ENCODE data around the gene SLC2A1.

SLC2A1 gene

DNA sequence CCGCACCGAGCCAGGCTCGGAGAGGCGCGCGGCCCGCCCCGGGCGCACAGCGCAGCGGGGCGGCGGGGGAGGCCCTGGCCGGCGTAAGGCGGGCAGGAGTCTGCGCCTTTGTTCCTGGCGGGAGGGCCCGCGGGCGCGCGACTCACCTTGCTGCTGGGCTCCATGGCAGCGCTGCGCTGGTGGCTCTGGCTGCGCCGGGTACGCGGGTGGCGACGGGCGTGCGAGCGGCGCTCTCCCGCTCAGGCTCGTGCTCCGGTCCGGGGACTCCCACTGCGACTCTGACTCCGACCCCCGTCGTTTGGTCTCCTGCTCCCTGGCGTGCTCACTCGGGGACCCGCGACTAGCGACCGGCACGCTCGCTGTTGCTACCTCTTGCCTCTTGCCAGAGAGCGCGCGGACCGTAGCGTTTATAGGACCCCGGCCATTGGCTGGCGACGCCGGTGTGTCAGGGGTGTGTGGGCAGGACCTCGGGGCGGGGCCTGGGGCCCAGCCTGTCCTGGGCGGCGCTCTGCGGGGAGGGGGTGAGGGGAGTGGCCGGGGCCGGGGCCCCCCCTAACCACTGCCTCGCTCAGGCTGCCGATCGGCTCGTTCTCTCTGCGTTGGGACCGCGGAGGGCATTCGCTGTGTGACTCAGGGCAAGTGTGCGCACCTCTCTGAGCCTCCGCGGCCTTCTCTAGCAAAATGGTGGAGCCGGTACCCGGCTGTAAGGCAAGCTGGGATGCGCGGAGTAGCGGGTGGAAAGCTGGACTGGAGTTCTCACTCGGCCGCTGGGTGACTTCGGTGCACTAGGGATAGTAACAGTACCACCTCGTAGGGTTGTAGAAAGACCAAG lies at the start of gene SLC2A1:
Gene SLC2A1, minus strand, starts transcription at position 381 of the 832 bp plus-strand sequence. Its CDS starts 217 bp downstream, at position 164.
- peak; percentile 98 for DNase-seq

DNA sequence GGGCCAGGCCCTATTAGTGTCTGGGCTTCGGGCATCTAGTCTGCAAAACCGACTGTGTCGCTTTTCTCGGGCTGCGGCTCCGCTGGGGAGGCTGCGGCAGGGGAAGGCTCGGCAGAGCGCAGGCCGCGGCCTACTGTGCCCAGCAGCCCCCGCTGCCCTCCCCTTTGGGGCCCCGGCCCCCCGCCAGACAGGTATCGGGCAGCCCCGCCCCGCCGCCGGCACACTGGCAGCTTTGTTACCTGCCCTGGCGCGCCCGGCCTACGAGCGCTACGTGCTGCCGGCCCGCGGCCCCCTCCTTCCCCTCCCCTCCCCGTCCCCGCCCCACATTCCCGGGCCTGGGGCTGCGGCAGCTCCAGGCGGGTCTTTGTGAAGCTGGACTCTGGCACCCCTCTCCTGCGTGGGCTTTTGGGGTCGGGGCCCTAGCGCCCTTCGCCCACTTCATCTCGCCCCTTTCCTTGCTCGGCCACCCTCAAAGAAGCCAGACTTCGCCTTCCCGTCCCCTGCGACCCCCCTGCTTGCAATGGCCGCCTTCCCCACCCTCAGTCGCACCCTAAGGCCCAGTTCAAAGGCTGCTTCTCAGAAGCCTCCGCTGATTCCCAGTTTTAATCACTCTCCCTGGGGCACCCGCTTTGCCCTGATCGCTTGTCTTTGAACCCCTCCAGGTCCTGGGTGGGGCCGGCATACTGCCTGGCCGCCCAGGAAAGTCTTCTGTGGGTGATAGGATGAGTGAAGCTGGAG lies 48.9 kb upstream of the SLC2A1 start:
- no peak for DNase-seq

DNA sequence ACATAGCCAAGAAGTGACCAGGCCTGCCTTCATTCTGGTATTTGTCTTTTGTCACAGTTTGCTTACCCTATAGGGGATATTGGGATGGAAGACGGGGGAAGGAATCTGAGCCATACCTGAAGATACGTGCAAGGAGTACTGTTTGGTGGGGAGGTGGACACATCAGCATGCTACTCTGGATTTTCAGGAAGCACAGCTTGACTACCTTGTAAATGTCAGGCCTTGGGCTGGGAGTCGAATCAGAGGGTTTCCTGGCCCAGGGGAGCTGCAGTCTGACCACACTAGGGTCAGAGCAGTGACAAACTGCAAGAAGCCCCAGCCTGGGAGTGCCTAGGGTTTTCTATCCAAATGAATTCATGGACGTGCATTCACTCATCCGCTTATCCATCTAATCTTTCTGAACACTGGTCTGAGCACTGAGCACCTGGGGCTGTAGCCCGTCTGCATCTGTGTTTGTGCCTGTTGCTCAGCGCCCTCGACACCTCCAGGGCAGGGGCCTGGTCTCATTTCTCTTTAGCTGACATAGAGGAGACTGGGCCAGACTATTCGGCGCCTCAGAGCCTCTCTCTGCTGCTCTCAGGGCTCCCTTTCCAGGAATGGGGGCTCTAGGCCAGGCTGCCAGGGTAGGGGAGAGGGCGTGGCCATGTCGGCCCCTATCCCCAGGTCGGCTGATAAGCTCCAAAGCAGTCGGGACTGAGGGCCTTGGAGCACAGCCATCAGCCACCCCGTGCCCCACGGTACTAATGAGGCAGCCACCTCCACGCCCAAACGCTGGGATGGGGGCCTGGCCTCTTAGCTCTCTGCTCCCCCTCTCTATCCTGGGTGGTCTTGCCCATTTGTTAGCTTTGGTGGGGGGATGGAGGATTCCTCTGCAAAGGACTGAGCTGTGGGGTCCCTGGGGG lies 47.0 kb upstream of the SLC2A1 start:
- no peak for DNase-seq

DNA sequence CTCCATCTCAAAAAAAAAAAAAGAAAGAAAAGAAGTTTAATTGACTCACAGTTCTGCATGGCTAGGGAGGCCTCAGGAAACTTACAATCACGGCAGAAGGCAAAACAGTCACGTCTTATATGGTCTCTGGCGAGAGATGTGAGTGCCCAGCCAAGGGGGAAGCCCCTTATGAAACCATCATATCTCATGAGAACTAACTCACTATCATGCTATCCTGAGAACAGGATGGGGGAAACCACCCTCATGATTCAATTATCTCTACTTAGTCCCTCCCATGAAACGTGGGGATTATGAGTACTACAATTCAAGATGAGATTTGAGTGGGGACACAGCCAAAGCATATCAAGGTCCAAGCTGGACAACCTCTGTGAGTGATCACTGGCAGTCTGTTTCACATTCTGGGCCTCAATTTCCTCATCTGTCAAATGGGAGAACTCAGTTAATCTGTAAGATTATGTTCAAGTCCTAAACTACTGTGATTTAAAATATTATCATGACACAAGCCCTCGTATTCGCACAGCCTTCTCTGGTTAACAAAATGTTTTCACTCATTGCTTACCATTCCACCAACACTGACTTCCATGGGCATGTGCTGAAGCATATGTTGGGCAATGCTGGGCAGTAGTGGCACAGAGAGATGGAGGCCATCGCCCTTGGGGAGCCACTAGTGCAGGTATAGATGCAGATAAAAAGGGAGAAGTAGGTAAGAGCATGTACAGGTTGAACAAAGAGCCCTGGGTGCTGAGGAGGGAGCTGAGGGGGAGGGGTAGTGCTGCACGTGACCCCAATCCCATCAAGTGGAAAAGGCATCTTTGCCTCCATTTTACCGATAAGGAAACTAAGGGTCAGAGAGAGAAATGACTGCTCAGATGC lies 46.2 kb upstream of the SLC2A1 start:
- no peak for DNase-seq

DNA sequence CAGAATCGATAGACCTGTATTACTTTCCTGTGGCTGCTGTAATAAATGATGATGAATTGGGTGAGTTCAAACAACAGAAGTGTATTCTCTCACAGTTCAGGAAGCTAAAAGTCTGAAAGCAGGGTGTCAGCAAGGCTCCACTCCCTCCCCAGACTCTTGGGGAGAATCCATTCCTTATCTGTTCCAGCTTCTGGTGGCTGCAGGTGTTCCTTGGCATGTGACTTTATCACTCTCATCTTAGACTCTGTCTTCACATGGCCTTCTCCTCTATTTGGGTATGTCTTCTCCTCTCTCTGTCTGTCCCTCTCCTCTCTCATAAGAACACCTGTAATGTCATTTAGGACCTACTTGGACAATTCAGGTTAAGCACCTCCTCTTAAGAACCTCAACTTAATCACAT lies 44.1 kb upstream of the SLC2A1 start:
- DNase-seq: no peak

DNA sequence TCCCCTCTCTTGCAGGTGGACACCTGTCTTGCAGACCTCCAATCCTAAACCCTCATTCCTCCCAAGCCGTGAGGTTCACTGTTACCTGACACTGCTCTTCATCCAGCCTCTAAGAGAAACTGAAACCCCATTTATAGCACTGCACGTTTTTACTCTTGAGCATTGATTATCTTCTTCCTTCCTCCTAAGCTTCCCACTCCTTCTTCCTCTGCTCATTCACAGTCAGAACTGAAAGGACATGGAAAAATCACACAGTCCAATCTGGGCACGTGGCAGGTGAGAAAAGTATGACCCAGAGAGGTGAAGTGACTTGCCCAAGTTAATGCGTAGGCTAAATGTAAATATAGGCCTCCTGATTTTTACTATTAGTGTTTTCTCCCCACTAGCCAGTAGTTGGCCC lies 43.4 kb upstream of the SLC2A1 start:
- no peak for DNase-seq

DNA sequence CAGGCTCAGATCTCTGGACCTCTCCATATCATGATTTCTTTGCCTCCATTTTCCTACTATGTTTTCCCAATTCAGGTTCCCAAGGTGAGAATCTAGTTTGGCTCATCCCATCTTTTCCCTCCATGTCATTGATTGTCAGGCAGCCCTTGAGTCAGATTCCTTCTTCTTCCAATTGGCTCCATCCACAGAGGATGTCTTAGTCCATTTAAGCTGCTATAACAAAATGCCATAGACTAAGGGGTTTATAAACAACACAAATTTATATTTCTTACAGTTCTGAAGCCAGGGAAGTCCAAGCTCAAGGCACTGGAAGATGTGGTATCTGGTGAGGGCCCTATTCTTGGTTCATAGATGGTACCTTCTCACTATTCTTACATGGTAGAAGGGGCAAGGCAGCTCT lies 42.8 kb upstream of the SLC2A1 start:
- no peak for DNase-seq

DNA sequence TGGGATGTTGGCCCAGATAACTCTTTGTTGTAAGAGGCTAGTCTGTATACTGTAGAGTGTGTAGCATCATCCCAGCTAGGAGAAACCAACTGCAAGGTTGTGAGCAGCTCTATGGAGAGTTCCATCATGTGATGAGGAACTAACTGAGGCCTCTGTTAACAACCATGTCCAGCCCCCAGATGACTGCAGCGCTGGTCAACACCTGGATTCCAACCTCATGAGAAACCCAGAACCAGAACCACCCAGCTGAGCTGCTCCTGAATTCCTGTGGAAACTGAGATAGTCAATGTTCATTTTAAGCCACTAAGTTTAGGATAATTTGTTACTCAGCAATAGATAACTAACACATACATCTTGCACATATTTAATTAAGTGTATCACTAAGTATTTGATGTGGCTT lies 41.6 kb upstream of the SLC2A1 start:
- no peak for DNase-seq

DNA sequence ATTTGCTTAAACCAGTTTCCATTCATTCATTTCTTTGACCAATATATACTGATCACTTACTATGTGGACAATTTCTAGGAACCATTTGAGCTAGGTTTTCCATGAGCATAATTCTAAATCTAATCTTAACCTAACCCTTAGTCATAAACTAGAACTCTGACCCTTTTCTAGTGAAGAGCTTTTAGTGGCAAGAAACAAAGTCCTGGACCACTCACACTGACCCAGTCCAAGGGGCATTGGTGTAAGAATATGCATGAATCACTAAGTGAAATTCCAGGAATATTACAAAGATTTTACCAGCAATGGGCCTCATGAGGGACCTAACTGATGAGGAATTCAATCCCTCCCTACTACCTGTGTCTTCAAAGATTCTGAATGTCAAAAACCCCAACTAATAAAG lies 40.6 kb upstream of the SLC2A1 start:
- DNase-seq: no peak

DNA sequence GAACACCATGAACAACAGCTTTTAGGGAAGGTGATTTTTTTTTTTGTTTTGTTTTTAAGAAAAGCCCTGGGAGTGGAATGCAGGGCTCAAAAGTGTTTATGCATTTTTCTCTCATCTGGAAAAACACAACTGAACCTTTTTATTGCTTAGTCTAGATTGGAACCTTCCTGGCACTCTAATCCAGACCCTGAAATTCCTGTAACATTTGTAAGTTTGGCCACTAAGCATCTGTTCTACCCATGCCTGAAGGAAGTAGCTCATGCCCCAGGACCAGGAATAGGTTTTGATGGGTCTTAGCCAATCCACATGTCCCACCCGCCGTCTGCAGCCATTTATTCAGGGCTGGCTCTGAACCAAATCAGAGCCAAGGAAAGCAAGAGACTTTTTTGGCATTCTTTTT lies 39.7 kb upstream of the SLC2A1 start:
- no peak for DNase-seq

DNA sequence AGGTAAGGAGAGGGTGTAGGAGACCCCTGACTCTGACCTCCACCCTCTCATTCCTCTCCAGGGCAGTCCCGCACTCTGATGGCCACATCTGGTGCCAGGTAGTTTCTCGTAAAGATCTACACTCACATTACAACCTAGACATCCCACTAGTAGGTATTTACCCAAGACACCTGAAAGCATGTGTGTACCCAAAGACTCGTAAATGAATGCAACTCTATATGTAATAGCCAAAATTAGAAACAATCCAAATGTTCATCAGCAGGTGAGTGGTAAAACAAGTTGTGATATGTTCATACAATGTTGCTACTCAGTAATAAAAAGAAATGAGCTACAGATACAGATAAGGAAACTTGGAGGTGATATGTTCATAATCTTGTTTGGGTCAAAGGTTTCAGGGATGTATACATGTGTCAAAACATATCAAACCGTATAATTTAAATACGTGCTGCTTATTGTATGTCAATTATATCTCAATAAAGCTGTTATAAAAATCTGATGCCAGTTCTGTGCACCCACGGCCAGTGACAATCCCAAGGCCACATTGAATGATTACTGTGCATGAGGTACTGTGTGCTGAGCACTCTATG lies 37.8 kb upstream of the SLC2A1 start:
- no peak for DNase-seq

DNA sequence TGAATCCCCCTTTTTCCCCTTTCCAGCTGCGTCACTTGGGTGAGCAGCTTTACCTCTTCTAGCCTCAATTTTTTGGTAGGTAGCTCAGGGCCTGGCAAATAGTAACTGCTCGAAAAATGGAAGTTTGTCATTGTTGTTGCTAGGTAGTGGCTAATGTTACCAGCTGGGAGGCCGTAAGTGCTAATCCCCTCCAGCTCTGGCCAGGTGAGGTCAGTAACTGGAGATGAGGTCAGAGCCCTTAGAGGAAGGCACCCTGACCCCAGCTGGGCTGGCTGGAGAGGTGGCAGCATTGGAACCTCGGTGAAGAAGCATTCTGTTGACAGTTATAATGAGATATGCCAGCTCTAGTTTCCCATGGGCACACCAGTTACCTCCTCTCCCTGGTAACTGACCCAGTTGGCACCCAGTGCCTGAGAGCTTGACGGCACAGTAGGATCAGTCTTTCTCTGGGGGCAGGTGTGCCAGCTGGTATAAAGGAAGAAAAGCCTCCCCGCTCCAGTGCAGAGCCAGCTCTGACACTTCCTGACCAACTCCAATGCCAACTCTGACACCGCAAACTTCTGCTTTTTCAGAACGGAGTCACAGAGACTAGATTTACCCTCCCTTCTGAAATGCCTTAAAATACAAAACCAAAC lies 35.0 kb upstream of the SLC2A1 start:
- DNase-seq: peak in 1 of 2 experiments; percentile 15

DNA sequence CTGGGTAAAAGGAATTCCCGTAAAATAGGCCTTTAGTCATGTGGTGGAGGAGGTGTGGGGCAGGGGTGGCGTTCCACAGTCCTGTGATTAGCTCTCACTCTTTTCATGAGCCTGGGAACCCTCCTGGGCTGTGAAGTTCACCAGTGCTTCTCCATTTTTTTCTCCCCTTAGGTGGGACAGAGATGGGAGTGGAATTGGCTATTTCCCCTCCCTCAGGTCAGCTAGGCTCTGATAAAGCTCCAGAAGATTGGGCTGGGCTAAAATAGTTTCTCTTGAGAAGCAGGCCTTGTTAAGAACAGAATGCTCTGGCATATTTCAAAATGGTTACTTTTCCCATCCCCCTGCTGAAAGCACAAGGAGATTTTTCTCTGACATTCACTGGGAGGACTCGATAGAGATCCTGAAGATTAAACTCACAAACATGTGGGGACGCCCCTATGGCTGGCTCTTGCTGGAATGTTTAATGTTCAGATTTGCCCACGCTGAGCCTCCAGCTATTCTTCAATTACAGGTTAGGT lies 33.4 kb upstream of the SLC2A1 start:
- no peak for DNase-seq

DNA sequence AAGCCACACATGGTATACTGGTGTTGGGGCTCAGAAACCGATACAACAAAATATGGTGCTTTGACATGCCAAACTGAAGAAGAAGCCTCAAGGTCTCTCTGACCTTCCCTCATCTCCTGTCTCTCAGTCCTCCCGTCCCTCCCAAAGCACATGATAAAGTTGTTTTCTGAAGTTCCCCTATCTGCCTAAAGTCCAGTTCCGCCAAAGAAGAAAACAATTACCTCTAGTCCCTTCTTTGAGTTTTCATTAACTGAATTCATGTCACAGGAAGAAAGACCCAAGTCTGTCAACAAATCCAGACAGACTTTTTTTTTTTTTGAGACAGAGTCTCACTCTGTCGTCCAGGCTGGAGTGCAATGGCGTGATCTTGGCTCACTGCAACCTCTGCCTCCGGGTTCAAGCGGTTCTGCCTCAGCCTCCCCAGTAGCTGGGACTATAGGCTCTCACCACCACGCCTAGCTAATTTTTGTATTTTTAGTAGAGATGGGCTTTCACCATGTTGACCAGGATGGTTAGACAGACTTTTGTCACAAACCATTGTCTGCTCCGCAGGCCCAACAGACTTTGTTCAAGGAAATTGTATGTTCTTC lies 32.2 kb upstream of the SLC2A1 start:
- no peak for DNase-seq

DNA sequence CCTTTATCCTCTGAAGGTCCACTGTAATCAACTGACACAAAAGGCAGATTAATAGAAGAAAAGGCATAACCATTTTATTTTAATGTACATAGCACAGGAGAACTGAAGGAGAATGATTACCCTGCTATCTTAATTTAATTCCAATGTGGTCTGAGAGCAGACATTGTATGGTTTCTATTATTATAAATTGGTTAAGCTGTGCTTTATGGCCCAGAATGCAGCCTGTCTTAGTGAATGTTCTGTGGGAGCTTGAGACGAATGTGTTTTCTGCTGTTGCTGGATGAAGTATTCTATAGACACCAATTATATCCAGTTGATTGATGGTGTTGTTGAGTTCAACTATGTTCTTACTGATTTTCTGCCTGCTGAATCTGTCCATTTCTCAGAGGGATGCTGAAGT lies 25.0 kb upstream of the SLC2A1 start:
- no peak for DNase-seq

DNA sequence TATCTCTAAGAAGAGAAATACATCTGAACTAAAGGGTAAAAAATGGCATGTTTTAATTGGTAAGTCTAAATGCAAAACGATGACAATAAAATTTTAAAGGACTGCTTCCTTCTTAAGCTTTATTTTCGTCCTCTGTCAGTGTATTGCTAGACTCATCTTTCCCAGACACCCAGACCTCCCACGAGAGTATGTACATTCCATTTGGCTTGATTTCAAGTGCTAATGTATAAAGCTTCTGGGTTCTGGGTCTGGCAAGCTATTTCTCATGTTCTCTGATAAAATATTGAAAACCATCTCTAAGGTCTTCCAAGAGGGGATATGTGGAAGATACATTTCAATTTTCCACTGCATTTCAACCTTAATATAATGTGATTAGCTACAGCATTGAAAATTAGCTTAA lies 24.6 kb upstream of the SLC2A1 start:
- DNase-seq: no peak

DNA sequence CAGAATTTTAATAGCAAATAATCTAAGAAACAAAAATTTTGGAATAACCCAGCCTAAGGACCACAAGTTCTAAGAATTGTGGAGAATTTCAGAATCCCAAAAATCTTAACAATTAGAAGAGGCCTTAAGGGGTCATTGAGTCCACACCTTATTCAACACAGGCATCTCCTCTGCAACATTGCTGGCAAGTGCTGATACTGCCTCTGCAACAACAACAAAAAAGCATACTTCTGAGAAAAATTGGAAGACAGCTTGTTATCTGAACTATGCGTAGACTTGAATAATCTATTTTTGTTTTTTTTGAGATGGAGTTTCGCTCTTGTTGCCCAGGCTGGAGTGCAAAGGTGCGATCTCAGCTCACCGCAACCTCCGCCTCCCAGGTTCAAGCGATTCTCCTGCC lies 24.0 kb upstream of the SLC2A1 start:
- no peak for DNase-seq

DNA sequence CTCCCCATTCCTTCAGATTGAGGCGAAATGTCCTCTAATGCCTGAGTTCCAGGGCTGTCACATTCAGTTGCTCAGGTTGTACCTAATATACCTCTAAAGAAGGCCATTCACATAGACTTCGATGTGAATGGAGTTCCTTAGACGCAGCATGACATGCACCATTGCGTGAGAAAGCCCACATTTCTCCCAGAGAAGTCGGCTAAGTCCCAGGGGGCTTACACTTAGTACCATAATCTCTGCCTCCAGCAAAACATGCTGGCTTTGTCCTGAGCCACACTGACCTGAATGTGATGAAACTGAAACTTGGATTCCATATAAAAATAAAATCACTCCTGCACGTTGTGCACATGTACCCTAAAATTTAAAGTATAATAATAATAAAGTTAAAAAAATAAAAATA lies 23.2 kb upstream of the SLC2A1 start:
- DNase-seq: no peak

DNA sequence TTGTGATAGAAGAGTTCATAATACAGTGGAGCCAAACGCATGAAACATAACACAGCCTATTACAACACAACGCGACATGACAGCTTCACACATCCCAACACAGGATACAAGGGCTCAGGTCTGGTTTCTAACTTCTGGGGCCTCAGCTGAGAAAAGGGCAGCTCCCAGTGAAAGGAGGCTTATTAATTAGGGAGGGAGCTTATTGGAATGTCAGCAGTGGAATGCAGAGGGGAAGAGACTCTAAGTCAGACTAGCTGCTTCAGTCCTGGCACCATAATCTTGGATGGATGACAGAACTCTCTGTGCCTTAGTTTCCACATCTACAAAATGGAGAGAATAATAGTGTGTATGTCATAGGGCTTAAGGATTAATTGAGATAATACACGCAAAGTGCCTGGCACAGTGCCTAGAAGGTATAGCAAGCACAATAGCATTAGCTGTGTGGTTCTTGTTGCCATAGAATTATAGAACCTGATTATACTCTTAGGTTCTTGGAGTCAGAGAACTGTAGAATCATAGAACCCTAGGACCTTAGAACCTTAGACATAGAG lies 22.7 kb upstream of the SLC2A1 start:
- no peak for DNase-seq

Measured in NCI-H2081 (cell line).